Mucosa of stomach (tissue), 1 donor: ENCODE measurements around the gene RAP1A.
A peak's percentile ranks its signal among the peaks of the same experiment; 100 is the strongest.

Experiments
- H3K27me3 ChIP-seq: one replicate; pipeline ENCODE4 v1.7.0; 2013; ENCODE audit warnings: mild to moderate bottlenecking, low read length; ENCODE audit not compliant: control insufficient read depth, insufficient read depth
- H3K36me3 ChIP-seq: one replicate; pipeline ENCODE4 v1.7.0; 2013; ENCODE audit warnings: low read length; ENCODE audit not compliant: control insufficient read depth, insufficient read depth
- H3K4me1 ChIP-seq: one replicate; pipeline ENCODE4 v1.7.0; 2013; ENCODE audit warnings: mild to moderate bottlenecking, low read length; ENCODE audit not compliant: control insufficient read depth, insufficient read depth
- H3K4me3 ChIP-seq: one replicate; pipeline ENCODE4 v1.7.0; 2013; ENCODE audit warnings: low read length
- H3K9ac ChIP-seq: one replicate; pipeline ENCODE4 v1.7.0; 2013; ENCODE audit warnings: mild to moderate bottlenecking, low read length, moderate library complexity
- H3K9me3 ChIP-seq: one replicate; pipeline ENCODE4 v1.7.0; 2013; ENCODE audit warnings: mild to moderate bottlenecking, low read length, moderate library complexity; ENCODE audit not compliant: control insufficient read depth
- donor health status: Pancreatic carcinoma.

Gene RAP1A

GRCh38 chr1:111730706-111731105, 111.1 kb downstream of the RAP1A start:
- Histone ChIP-seq H3K36me3 (no peaks in the 10 kb centered on the region), H3K4me1 (peaks cover 17% of the 10 kb centered on the region), H3K9ac (no peak overlapping the region), H3K9me3 (no peaks in the 10 kb centered on the region), H3K27me3 (no peaks in the 10 kb centered on the region), H3K4me3 (no peak overlapping the region)

- Histone ChIP-seq H3K36me3 (no peaks in the 10 kb centered on the region), H3K4me3 (no peak overlapping the region), H3K4me1 (peaks cover 21% of the 10 kb centered on the region), H3K27me3 (no peaks in the 10 kb centered on the region), H3K9me3 (no peaks in the 10 kb centered on the region), H3K9ac (no peak overlapping the region)
These were observed 112.4 kb downstream of the RAP1A start for GRCh38 chr1:111731956-111732355.

- Histone ChIP-seq H3K9ac (no peak overlapping the region), H3K36me3 (no peaks in the 10 kb centered on the region), H3K4me1 (peaks cover 24% of the 10 kb centered on the region), H3K9me3 (no peaks in the 10 kb centered on the region), H3K27me3 (peaks cover 2% of the 10 kb centered on the region), H3K4me3 (no peak overlapping the region)
These were observed 113.1 kb downstream of the RAP1A start for GRCh38 chr1:111732718-111733117.

- Histone ChIP-seq H3K4me1 (peaks cover 28% of the 10 kb centered on the region), H3K9ac (peak overlapping the region; percentile 20), H3K27me3 (peaks cover 8% of the 10 kb centered on the region), H3K4me3 (no peak overlapping the region), H3K9me3 (no peaks in the 10 kb centered on the region), H3K36me3 (no peaks in the 10 kb centered on the region)
These were observed 113.8 kb downstream of the RAP1A start for GRCh38 chr1:111733183-111733991.

GRCh38 chr1:111733992-111734341, 114.4 kb downstream of the RAP1A start:
- Histone ChIP-seq H3K4me1 (peaks cover 29% of the 10 kb centered on the region), H3K27me3 (peaks cover 8% of the 10 kb centered on the region), H3K36me3 (no peaks in the 10 kb centered on the region), H3K4me3 (no peak overlapping the region), H3K9me3 (no peaks in the 10 kb centered on the region), H3K9ac (peak overlapping the region; percentile 20)

GRCh38 chr1:111734426-111734825, 114.8 kb downstream of the RAP1A start:
- peaks cover 8% of the 10 kb centered on the region for H3K27me3 ChIP-seq
- H3K36me3 ChIP-seq: no peaks in the 10 kb centered on the region
- H3K4me1 ChIP-seq: peaks cover 29% of the 10 kb centered on the region
- no peak overlapping the region for H3K9ac ChIP-seq
- no peaks in the 10 kb centered on the region for H3K9me3 ChIP-seq
- H3K4me3 ChIP-seq: no peak overlapping the region

GRCh38 chr1:111734856-111735255, 115.3 kb downstream of the RAP1A start:
- Histone ChIP-seq H3K4me1 (peaks cover 32% of the 10 kb centered on the region), H3K9me3 (no peaks in the 10 kb centered on the region), H3K4me3 (no peak overlapping the region), H3K9ac (no peak overlapping the region), H3K27me3 (peaks cover 11% of the 10 kb centered on the region), H3K36me3 (no peaks in the 10 kb centered on the region)

GRCh38 chr1:111735321-111735720, 115.7 kb downstream of the RAP1A start:
- Histone ChIP-seq H3K36me3 (no peaks in the 10 kb centered on the region), H3K4me1 (peaks cover 37% of the 10 kb centered on the region)

GRCh38 chr1:111735858-111736544, 116.4 kb downstream of the RAP1A start:
- no peak overlapping the region for H3K9ac ChIP-seq
- no peak overlapping the region for H3K4me3 ChIP-seq
- H3K27me3 ChIP-seq: peaks cover 23% of the 10 kb centered on the region
- no peaks in the 10 kb centered on the region for H3K36me3 ChIP-seq
- peaks cover 38% of the 10 kb centered on the region for H3K4me1 ChIP-seq
- H3K9me3 ChIP-seq: no peaks in the 10 kb centered on the region

More at GRCh38 chr1:111735321-111735720, 115.7 kb downstream of the RAP1A start:
- Histone ChIP-seq H3K9me3 (no peaks in the 10 kb centered on the region), H3K27me3 (peaks cover 16% of the 10 kb centered on the region), H3K4me3 (no peak overlapping the region), H3K9ac (no peak overlapping the region)

GRCh38 chr1:111736548-111737215, 117.1 kb downstream of the RAP1A start:
- Histone ChIP-seq H3K9ac (no peak overlapping the region), H3K4me3 (no peak overlapping the region), H3K36me3 (no peaks in the 10 kb centered on the region), H3K27me3 (peaks cover 29% of the 10 kb centered on the region), H3K4me1 (peaks cover 38% of the 10 kb centered on the region), H3K9me3 (no peaks in the 10 kb centered on the region)

GRCh38 chr1:111737216-111738132, 117.9 kb downstream of the RAP1A start:
- no peaks in the 10 kb centered on the region for H3K36me3 ChIP-seq
- no peak overlapping the region for H3K4me3 ChIP-seq
- H3K9me3 ChIP-seq: no peaks in the 10 kb centered on the region
- H3K27me3 ChIP-seq: peaks cover 37% of the 10 kb centered on the region
- peak overlapping the region; percentile 64 for H3K9ac ChIP-seq
- peaks cover 38% of the 10 kb centered on the region for H3K4me1 ChIP-seq
